Endothelial cell of umbilical vein (primary cell): ENCODE measurements around the gene PRM1. TPM values are rescaled to one million over a fixed set of nuclear protein-coding genes. Genes with fewer than 3 reads are reported as not detected.

Experiments used
- BruUV-seq: library from RNA; stranded (reverse); fragments of 400-500 nt; replicated peaks from 2 replicates; lab custom pipeline; 2021; lab: Mats Ljungman, UMichigan
- CTCF ChIA-PET: fragments of 300-600, 350-600 bp; sonication (Branson Sonifier 250); formaldehyde crosslinking; loops from one replicate; lab custom pipeline; 2021; ENCODE audit warnings: antibody characterized with exemption, inconsistent platforms; lab: Charles Lee
- POLR2A ChIA-PET: fragments of 300-600, 350-600 bp; sonication (Branson Sonifier 250); formaldehyde crosslinking; loops from one replicate; lab custom pipeline; 2021; ENCODE audit warnings: antibody characterized with exemption, inconsistent platforms; lab: Charles Lee
- DNase-seq: peaks from one replicate; pipeline ENCODE4 v3.0.0-alpha.2; 2011; ENCODE audit warnings: low read depth, low spot score
- FAIRE-seq: peaks from 2 replicates; lab custom pipeline; 2011; peaks lifted over from hg19 to GRCh38; lab: Jason Lieb, UNC
- H2AFZ ChIP-seq: 2 replicates; pipeline ENCODE4 v1.6.0; 2012; ENCODE audit warnings: low read depth, low read length, control low read depth, inconsistent platforms
- H3K27ac ChIP-seq: 2 replicates; pipeline ENCODE4 v1.5.1; 2011; ENCODE audit warnings: low read depth, mild to moderate bottlenecking, control low read depth, low read length, moderate library complexity; ENCODE audit not compliant: insufficient read depth
- H3K27me3 ChIP-seq, 2 experiments: 2 replicates each; pipeline versions ENCODE4 v1.6.0 to v1.6.1; 2011; ENCODE audit warnings: low read length in 2 of 2, mixed read lengths in 1 of 2; ENCODE audit not compliant: control insufficient read depth in 2 of 2, insufficient read depth in 2 of 2
- H3K36me3 ChIP-seq, 2 experiments: 2 replicates in 1 of 2; 3 replicates in 1 of 2; pipeline ENCODE4 v1.5.1; 2011; ENCODE audit warnings: low read length in 2 of 2, mild to moderate bottlenecking in 1 of 2, moderate library complexity in 1 of 2; ENCODE audit not compliant: control insufficient read depth in 2 of 2, insufficient read depth in 2 of 2; ENCODE audit errors: extremely low read depth in 1 of 2
- H3K4me1 ChIP-seq: 3 replicates; pipeline ENCODE4 v1.5.1; 2011; ENCODE audit warnings: mild to moderate bottlenecking, low read length; ENCODE audit not compliant: control insufficient read depth, insufficient read depth; ENCODE audit errors: extremely low read depth
- H3K4me2 ChIP-seq: 2 replicates; pipeline ENCODE4 v1.6.1; 2011; ENCODE audit warnings: low read length, control low read depth, mixed read lengths; ENCODE audit not compliant: insufficient read depth
- H3K4me3 ChIP-seq, 3 experiments: fragments of 200-600 bp in 1 of 3; sonication (generic), shearing (Covaris generic) in 1 of 3; replicated peaks in 1 of 3; 2 replicates each; pipeline ENCODE4 v1.5.1; 2011 to 2016; ENCODE audit warnings: control low read depth in 3 of 3, low read length in 3 of 3, mild to moderate bottlenecking in 2 of 3, inconsistent platforms in 1 of 3, low read depth in 1 of 3, moderate library complexity in 1 of 3; ENCODE audit not compliant: insufficient read depth in 1 of 3
- H3K79me2 ChIP-seq: 2 replicates; pipeline ENCODE4 v1.6.0; 2012; ENCODE audit warnings: low read length, inconsistent platforms; ENCODE audit not compliant: control insufficient read depth, insufficient read depth
- H3K9ac ChIP-seq: replicated peaks from 2 replicates; pipeline ENCODE3; 2011; ENCODE audit warnings: low read length, control low read depth; ENCODE audit not compliant: insufficient read depth; ENCODE audit errors: extremely low read depth
- H3K9me1 ChIP-seq: replicated peaks from 3 replicates; pipeline ENCODE4 v1.6.0; 2011; ENCODE audit warnings: mild to moderate bottlenecking, low read length; ENCODE audit not compliant: control insufficient read depth, insufficient read depth; ENCODE audit errors: extremely low read depth
- H3K9me3 ChIP-seq: replicated peaks from 2 replicates; pipeline ENCODE4 v1.5.1; 2012; ENCODE audit warnings: low read length, inconsistent platforms; ENCODE audit not compliant: control insufficient read depth, insufficient read depth
- H4K20me1 ChIP-seq: replicated peaks from 2 replicates; pipeline ENCODE3; 2011; ENCODE audit warnings: mild to moderate bottlenecking, low read length; ENCODE audit not compliant: control insufficient read depth, insufficient read depth; ENCODE audit errors: extremely low read depth
- EZH2 ChIP-seq: IDR thresholded peaks from 2 replicates; pipeline ENCODE4 v1.6.1; 2012; ENCODE audit warnings: borderline replicate concordance, low read depth, mild to moderate bottlenecking, moderate library complexity, low read length, inconsistent platforms; ENCODE audit not compliant: severe bottlenecking
- FOS ChIP-seq: IDR thresholded peaks from 2 replicates; pipeline ENCODE4 v1.6.1; 2011; ENCODE audit warnings: mild to moderate bottlenecking, low read length, moderate library complexity, borderline replicate concordance; ENCODE audit not compliant: insufficient read depth
- GATA2 ChIP-seq: IDR thresholded peaks from 2 replicates; pipeline ENCODE4 v1.7.0; 2011; ENCODE audit warnings: low read depth, mild to moderate bottlenecking, moderate library complexity, mixed read lengths, low read length; ENCODE audit not compliant: insufficient read length, insufficient read depth
- JUN ChIP-seq: IDR thresholded peaks from 2 replicates; pipeline ENCODE4 v1.6.1; 2011; ENCODE audit warnings: borderline replicate concordance, low read depth; ENCODE audit not compliant: insufficient read length, insufficient read depth
- MAX ChIP-seq: IDR thresholded peaks from 2 replicates; pipeline ENCODE4 v1.6.1; 2011; ENCODE audit not compliant: insufficient read depth, insufficient read length
- MYC ChIP-seq: IDR thresholded peaks from one replicate; pipeline ENCODE4 v1.6.1; 2011; ENCODE audit warnings: mild to moderate bottlenecking, low read depth, low read length
- POLR2A ChIP-seq: IDR thresholded peaks from 2 replicates; pipeline ENCODE4 v1.6.1; 2012; ENCODE audit warnings: low read depth, mild to moderate bottlenecking, control low read depth, low read length
- POLR2AphosphoS5 ChIP-seq: IDR thresholded peaks from 2 replicates; pipeline ENCODE4 v1.6.1; 2012; ENCODE audit warnings: low read depth, mild to moderate bottlenecking, control low read depth, low read length, moderate library complexity; ENCODE audit not compliant: insufficient read depth
- dilution Hi-C: fragments of 300-500 bp; cut with MboI; formaldehyde crosslinking; loops from one replicate; pipeline ENCODE4 v1.15.0; 2019; ENCODE audit warnings: low sequenced_read_pairs; ENCODE audit not compliant: extremely low pct_ligation_motif_present
- intact Hi-C: fragments of 100-400 bp; cut with micrococcal nuclease; formaldehyde crosslinking; loops from one replicate; pipeline ENCODE4 v1.10.0; 2022
- polyA plus RNA-seq, 4 experiments: library from polyadenylated mRNA; depleted of rRNA in 3 of 4; stranded (reverse) in 3 of 4; unstranded in 1 of 4; fragments of >200 nt; gene quantifications; 2 replicates each; pipeline versions ENCODE4 v1.2.1 to v1.2.3, GENCODE V29; 2011 to 2012; ENCODE audit warnings: missing spikeins in 1 of 4
- total RNA-seq: library from RNA; stranded (reverse); gene quantifications from 2 replicates; pipeline ENCODE4 v1.2.3, GENCODE V29; 2021
- TF ChIP-seq, protein P1 (sequence below), 2 donors: IDR thresholded peaks; 1 replicate in 1 of 2; 2 replicates in 1 of 2; pipeline ENCODE4 v1.5.1; 2011; ENCODE audit warnings: low read length in 2 of 2, mild to moderate bottlenecking in 2 of 2, moderate library complexity in 2 of 2, control low read depth in 1 of 2, inconsistent platforms in 1 of 2, low read depth in 1 of 2; ENCODE audit not compliant: insufficient read depth in 1 of 2; ENCODE audit errors: extremely low read depth in 1 of 2

Gene PRM1
- total and polyA plus RNA-seq, 2 donors (not counting 3 experiments of a cell fraction or from before 2014, with no cell fraction given): not detected

GRCh38 chr16:11245222-11245737, 35.9 kb downstream of the PRM1 start:
- H3K27ac ChIP-seq: no peak overlapping the region
- H3K9me1 ChIP-seq: no peaks in the 10 kb centered on the region
- no peak for DNase-seq
- ChIA-PET CTCF (interaction anchor here (1.4 kb wide), 1 partner anchor 9 kb away, joined by 3 read pairs; no protein-coding TSS in a partner anchor), POLR2A (no interaction called here)
- intact Hi-C loops (no loop called here), dilution Hi-C loops (no loop called here)
- H3K36me3 ChIP-seq: no peaks in the 10 kb centered on the region
- H3K27me3 ChIP-seq: peaks cover 4 to 6% of the 10 kb centered on the region in 2 experiments
- no peak overlapping the region for H3K4me2 ChIP-seq
- TF ChIP-seq FOS (no peak), GATA2 (no peak), EZH2 (no peak), MAX (no peak), MYC (no peak), JUN (no peak), POLR2A (no peak), POLR2AphosphoS5 (no peak)
- TF ChIP-seq, protein P1, sequence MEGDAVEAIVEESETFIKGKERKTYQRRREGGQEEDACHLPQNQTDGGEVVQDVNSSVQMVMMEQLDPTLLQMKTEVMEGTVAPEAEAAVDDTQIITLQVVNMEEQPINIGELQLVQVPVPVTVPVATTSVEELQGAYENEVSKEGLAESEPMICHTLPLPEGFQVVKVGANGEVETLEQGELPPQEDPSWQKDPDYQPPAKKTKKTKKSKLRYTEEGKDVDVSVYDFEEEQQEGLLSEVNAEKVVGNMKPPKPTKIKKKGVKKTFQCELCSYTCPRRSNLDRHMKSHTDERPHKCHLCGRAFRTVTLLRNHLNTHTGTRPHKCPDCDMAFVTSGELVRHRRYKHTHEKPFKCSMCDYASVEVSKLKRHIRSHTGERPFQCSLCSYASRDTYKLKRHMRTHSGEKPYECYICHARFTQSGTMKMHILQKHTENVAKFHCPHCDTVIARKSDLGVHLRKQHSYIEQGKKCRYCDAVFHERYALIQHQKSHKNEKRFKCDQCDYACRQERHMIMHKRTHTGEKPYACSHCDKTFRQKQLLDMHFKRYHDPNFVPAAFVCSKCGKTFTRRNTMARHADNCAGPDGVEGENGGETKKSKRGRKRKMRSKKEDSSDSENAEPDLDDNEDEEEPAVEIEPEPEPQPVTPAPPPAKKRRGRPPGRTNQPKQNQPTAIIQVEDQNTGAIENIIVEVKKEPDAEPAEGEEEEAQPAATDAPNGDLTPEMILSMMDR (IDR thresholded peaks at IDR 0.05; ENCODE audit: extremely low read depth in 1 of 2, insufficient read depth in 1 of 2, low read depth in 1 of 2, low read length in 2 of 2): no peak
- H2AFZ ChIP-seq: no peak overlapping the region
- no peaks in the 10 kb centered on the region for H3K9me3 ChIP-seq
- FAIRE-seq: no peak
- no peaks in the 10 kb centered on the region for H3K79me2 ChIP-seq
- no peak overlapping the region for H3K9ac ChIP-seq
- BruUV-seq: no TSS peak
- H4K20me1 ChIP-seq: no peaks in the 10 kb centered on the region
- H3K4me1 ChIP-seq: no peaks in the 10 kb centered on the region
- H3K4me3 ChIP-seq: no peak overlapping the region
